HG03469 (cell line): ENCODE results near the gene STON1.
"Not testable (repeated sequence)": the region's sequence is repeated elsewhere in the genome, so short reads cannot be mapped to it uniquely, and the experiment has no call there.

Experiments
- ATAC-seq: cut with Tn5 transposase; IDR thresholded peaks from one replicate; pipeline ENCODE4 v1.9.1; 2021; ENCODE audit warnings: mild to moderate bottlenecking, moderate library complexity, moderate number of reproducible peaks; ENCODE audit not compliant: unreplicated experiment

Gene STON1

DNA sequence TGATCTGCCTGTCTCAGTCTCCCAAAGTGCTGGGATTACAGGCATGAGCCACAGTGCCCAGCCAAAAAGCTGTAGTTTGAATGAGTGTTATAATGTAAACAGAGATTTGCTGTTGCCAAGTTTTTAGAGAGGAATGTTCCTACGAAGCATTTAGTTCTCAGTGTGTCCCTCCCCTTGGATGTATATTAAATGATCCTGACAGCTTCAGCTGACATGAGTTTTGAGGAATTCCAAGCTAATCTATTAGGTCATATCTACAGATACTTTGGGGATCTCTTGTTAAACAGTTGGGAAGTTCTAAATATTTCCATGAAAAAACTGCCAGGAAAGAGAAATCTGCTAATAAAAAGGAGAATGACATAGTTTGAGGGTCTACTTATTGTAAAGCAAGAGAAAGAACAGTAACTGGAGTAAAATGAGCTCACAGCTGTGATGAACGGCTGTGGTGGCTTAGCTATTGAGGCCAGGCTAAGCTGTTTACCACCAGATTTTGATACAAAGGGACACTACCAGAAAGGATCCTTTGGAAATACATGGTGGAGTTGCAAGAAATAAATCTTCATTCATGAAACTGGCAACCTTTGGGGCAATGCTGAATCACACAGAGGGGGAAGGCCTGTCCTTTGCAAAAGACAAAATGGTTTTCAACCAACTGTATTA is 2.6 kb upstream of the STON1 start:
- no peak for ATAC-seq

DNA sequence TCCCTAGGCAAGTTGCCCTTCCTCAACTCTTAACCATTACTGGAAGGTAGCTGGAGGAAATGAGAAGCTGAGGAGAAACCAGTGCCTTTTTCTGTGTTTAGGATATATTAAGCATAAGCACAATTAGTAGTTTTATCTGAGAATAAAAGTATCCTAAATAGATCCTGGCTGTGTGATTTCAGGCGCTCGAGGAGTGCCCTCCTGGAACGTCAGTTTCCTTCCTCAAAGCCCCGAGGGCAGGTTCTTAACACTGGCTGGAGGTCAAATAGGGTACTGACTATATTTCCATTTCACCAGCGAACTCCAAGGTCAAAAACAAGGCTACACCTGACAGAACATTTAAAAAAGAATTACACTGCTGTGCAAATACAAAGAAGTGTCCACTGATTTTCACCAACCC is 1.5 kb upstream of the STON1 start:
- ATAC-seq: no peak

DNA sequence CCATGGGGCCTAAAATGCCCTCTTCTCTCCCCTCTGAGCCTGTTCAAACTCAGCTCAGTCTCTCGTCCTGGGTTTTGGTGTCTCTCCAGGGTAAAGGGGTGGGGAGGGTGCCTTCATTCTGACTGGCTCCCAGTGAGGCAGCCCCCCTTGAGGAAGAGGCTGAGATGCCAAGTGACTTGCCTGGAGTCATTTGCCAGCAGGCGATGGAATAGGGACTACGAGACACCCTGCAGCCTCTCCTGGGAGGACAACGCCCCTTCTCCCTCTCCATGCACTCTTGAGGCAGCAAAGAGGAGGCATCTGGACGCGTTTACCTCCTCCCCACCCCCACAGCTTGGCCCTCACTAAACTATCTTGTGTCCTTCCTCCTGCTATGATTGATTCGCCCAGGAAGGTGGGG is 760 bp upstream of the STON1 start:
- no peak for ATAC-seq

- no peak for ATAC-seq
Measured at GRCh38 chr2:48529676-48530032, 300 bp upstream of the STON1 start.

DNA sequence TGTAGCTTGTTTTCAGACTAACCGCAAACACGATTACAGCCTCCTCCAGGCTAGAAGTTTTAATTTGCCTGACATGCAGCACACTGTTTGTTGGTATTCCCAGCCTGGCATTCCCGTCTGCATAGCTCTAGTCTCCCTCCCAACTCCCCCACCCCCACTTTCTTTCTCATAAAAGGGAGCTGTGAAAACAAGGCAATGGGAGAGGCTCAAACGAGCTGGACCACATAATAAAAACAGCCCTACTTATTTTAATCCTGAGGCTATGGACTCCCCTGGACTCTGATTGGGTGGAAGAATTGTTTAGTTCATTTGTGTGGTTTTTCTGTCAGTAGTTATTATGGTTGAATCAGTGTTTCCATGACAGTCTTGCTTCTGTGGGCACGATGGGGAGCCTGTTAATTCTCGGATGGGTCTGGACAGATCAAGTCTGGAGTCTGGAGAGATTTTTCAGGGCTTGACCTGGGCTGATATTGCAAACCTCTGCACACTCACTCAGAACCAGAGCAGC is 1.2 kb downstream of the STON1 start:
- no peak for ATAC-seq

DNA sequence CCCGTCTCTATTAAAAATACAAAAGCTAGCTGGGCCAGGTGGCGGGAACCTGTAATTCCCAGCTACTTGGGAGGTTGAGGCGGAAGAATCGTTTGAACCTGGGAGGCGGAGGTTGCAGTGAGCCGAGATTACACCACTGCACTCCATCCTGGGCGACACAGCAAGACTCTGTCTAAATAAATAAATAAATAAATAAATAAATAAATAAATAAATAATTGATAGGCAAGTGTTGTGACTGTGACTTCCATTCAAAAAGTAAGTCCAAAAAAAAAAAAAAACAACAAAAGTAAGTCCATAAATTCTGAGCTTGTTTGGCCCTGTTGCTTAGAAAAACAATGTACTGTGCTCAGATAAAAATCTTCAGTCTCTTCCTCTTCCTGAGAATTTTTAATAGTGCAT is 2.2 kb downstream of the STON1 start:
- no peak for ATAC-seq

DNA sequence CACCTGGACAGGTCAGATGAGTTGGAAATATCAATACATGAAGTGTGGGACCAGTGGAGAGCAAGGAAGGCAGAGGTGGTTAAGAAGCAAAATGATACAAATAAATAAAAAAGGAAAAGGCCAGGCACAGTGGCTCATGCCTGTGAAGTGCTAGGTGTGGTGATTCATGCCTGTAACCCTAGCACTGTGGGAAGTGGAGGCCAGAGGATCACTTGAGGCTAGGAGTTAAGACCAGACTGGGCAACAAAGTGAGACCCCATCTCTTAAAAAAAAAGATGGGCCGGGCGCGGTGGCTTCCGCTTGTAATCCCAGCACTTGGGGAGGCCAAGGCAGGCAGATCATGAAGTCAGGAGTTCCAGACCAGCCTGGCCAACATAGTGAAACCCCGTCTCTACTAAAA is 2.9 kb downstream of the STON1 start:
- no peak for ATAC-seq

DNA sequence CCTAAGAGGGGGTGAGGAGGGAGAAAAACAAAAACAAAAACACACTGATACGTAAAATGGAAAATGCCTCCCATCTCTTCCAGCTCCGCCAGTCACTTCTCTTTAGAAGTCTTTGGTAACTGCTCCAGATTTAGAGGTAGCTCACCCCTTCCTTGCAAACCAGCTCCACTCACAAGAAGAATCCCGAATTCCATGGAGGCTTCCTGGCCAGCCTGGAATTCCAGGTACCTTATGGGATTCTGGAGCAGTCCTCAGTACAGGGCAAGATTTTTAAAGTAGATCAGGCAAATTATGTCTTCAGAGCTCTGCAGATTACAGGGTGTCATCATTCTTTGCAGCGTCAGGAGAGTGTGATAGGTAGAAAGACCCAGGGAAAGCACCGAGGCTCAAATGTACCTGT is 4.8 kb downstream of the STON1 start:
- ATAC-seq: no peak

- no peak for ATAC-seq
Measured at GRCh38 chr2:48540237-48540935, 10.4 kb downstream of the STON1 start.

- no peak for ATAC-seq
Measured at GRCh38 chr2:48541666-48542389, 11.9 kb downstream of the STON1 start.

DNA sequence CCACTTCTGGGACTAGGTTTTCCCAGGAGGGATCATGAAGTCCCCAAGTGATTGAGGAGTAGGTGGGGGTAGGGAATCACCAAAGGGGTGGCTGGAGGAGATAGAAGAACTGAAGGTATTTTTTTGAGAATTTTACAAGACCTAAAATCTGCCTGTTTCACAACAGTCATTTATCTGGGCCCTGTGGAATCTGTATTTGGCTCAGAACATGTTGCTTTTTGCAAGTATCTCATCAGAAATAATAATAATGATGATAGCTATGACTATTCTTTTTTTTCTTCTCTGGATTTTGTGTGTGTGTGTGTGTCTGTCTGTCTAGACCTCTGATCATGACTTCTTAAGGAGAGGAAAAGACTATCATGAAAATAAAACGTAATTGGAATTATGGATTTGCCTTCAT is 13.9 kb downstream of the STON1 start:
- ATAC-seq: no peak

DNA sequence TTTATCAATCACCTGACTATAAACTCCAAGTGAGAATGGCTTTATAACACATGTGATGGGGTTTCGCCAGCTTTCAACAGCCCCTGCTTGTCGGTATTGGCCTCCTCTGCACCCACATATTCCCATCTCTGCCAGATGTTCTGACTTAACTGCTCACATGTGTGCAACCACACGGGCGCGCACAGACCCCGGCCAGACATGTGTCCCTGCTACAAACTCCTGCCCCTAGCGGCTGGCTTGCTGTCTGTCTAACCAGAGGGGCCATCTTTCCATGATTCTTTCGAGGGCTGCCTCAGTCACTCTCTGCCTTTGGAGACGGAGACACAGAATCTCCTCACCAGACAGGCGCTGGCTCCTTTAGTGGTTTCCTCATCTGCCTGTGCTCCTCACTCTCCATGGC is 15.3 kb downstream of the STON1 start:
- no peak for ATAC-seq

GRCh38 chr2:48548840-48549239 is 18.9 kb downstream of the STON1 start:
- no peak for ATAC-seq

- no peak for ATAC-seq
Measured at GRCh38 chr2:48549972-48550371, 20.0 kb downstream of the STON1 start.

DNA sequence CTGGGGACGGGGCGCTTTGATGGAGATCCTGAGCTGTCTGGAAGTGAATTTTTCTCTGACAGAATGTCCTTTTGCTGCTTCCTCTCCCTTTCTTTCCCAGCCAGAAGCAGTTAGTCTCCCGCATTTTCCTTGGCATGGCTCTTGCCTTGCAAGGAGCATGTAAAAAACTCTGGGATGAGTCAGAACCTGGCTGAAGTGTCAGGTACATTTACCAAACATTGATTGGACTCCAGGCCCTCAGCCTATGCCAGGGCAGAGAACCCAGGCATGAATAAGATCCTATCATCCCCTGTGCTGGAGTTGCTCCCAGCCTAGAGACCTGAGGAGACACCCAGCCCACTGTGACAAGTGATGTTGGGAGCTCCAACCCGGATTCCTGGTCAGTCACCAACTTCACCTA is 21.6 kb downstream of the STON1 start:
- no peak for ATAC-seq

DNA sequence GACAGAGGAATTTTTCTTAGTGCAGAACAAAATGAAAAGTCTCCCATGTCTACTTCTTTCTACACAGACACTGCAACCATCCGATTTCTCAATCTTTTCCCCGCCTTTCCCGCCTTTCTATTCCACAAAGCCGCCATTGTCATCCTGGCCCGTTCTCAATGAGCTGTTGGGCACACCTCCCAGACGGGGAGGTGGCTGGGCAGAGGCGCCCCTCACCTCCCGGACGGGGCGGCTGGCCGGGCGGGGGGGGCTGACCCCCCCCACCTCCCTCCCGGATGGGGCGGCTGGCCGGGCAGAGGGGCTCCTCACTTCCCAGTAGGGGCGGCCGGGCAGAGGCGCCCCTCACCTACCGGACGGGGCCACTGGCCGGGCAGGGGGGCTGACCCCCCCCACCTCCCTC is 25.1 kb downstream of the STON1 start:
- ATAC-seq: not testable (repeated sequence)

GRCh38 chr2:48558456-48558855 is 28.5 kb downstream of the STON1 start:
- ATAC-seq: no peak

GRCh38 chr2:48560546-48561209 is 30.7 kb downstream of the STON1 start:
- ATAC-seq: no peak

GRCh38 chr2:48562281-48562680 is 32.3 kb downstream of the STON1 start:
- no peak for ATAC-seq

GRCh38 chr2:48566592-48567310 is 36.8 kb downstream of the STON1 start:
- ATAC-seq: no peak

GRCh38 chr2:48567671-48568070 is 37.7 kb downstream of the STON1 start:
- ATAC-seq: no peak
